ENCODE results near the gene CRTC2. TPM values are rescaled to one million over a fixed set of nuclear protein-coding genes. Genes with fewer than 3 reads are reported as not detected.

The CRTC2 gene
- total and polyA plus RNA-seq, 9 of the 15 experiments (the other 6 are each of a cell fraction or from before 2014, with no cell fraction given): 2.7 to 26.4 (median 10.2) TPM

- TF ChIP-seq CREB3 (tag; conservative IDR thresholded peaks at IDR 0.05; ENCODE audit: low read depth) (no peak), LEF1 (IDR thresholded peaks at IDR 0.05) (no peak), ZNF449 (CRISPR knock-in tag; IDR thresholded peaks at IDR 0.05) (no peak), AFF1 (IDR thresholded peaks at IDR 0.05; ENCODE audit: low read depth in 1 of 2, partially characterized antibody in 2 of 2) (peak; percentile 77 to 94), GATAD2A (IDR thresholded peaks at IDR 0.05) (no peak), ZBTB26 (CRISPR knock-in tag; IDR thresholded peaks at IDR 0.05) (no peak), TBP (optimal IDR thresholded peaks at IDR 0.05; ENCODE audit: low read depth, low read length) (peak; percentile 91), ZNF75A (CRISPR knock-in tag; IDR thresholded peaks at IDR 0.05) (no peak), MECOM (CRISPR knock-in tag; IDR thresholded peaks at IDR 0.05) (no peak), DNMT1 (IDR thresholded peaks at IDR 0.05) (no peak), CHD1 (IDR thresholded peaks at IDR 0.05; ENCODE audit: low read length) (peak; percentile 89), SMC3 (conservative IDR thresholded peaks at IDR 0.05; ENCODE audit: insufficient read depth, low read depth, low read length) (no peak), RBM17 (IDR thresholded peaks at IDR 0.05; ENCODE audit: borderline replicate concordance, low read depth, low read length) (no peak), CTBP1 (IDR thresholded peaks at IDR 0.05; ENCODE audit: borderline replicate concordance) (peak; percentile 73), KAT2B (IDR thresholded peaks at IDR 0.05; ENCODE audit: low read depth, low read length) (no peak), ZNF146 (CRISPR knock-in tag; IDR thresholded peaks at IDR 0.05; ENCODE audit: unreplicated experiment) (no peak), KDM4B (IDR thresholded peaks at IDR 0.05; ENCODE audit: borderline replicate concordance in 2 of 2, low read depth in 1 of 2) (no peak), MAFG (tag; conservative IDR thresholded peaks at IDR 0.05) (no peak), HES1 (IDR thresholded peaks at IDR 0.05; ENCODE audit: low read depth) (peak; percentile 36; the same call in 1 of the 2 replicates), HNRNPUL1 (IDR thresholded peaks at IDR 0.05; ENCODE audit: low read length) (no peak)
These were observed 8.9 kb upstream of the CRTC2 start, which contains the start of gene CREB3L4 (continued) for GRCh38 chr1:153967107-153967999.

All from K562 (cell line).